GM18873 (cell line): ENCODE results near the gene MOV10L1.

ENCODE experiments used
- ATAC-seq: cut with Tn5 transposase; IDR thresholded peaks from one replicate; pipeline ENCODE4 v1.9.1; 2021; ENCODE audit warnings: mild to moderate bottlenecking, moderate library complexity, moderate number of reproducible peaks; ENCODE audit not compliant: unreplicated experiment, low FRiP score

MOV10L1 gene

GRCh38 chr22:50058906-50059880 lies 30.6 kb upstream of the MOV10L1 start:
- no peak for ATAC-seq

GRCh38 chr22:50059881-50060262 lies 29.9 kb upstream of the MOV10L1 start:
- no peak for ATAC-seq

- ATAC-seq, result no peak
Measured at GRCh38 chr22:50060441-50061140, 29.2 kb upstream of the MOV10L1 start.

GRCh38 chr22:50061141-50061823 lies 28.5 kb upstream of the MOV10L1 start:
- no peak for ATAC-seq

GRCh38 chr22:50061824-50062355 lies 27.9 kb upstream of the MOV10L1 start:
- ATAC-seq, result no peak

GRCh38 chr22:50062509-50063135 lies 27.2 kb upstream of the MOV10L1 start:
- ATAC-seq, result no peak

- no peak for ATAC-seq
Measured at GRCh38 chr22:50063589-50064393, 26.0 kb upstream of the MOV10L1 start.

- ATAC-seq, result no peak
Measured at GRCh38 chr22:50064453-50064852, 25.4 kb upstream of the MOV10L1 start.

GRCh38 chr22:50067244-50067643 lies 22.6 kb upstream of the MOV10L1 start:
- ATAC-seq, result no peak

GRCh38 chr22:50068096-50068495 lies 21.7 kb upstream of the MOV10L1 start:
- ATAC-seq, result no peak

- ATAC-seq, result no peak
Measured at GRCh38 chr22:50070366-50070765, 19.4 kb upstream of the MOV10L1 start.

- ATAC-seq, result no peak
Measured at GRCh38 chr22:50071432-50072166, 18.2 kb upstream of the MOV10L1 start.

GRCh38 chr22:50072167-50072555 lies 17.6 kb upstream of the MOV10L1 start:
- ATAC-seq, result no peak

GRCh38 chr22:50072714-50073538 lies 16.9 kb upstream of the MOV10L1 start:
- no peak for ATAC-seq

- no peak for ATAC-seq
Measured at GRCh38 chr22:50074056-50074455, 15.8 kb upstream of the MOV10L1 start.

GRCh38 chr22:50074551-50075530 lies 15.0 kb upstream of the MOV10L1 start:
- no peak for ATAC-seq
